Liver (tissue), 9 donors: ENCODE results near the gene PSTPIP1. TPM values are rescaled to one million over a fixed set of nuclear protein-coding genes. Genes with fewer than 3 reads are reported as not detected.

Experiments
- DNase-seq: peaks from one replicate; pipeline ENCODE4 v3.0.0-alpha.2; 2017; ENCODE audit warnings: low spot score
- H3K27ac ChIP-seq, 2 donors: one replicate each; pipeline ENCODE4 v1.7.0; 2013; ENCODE audit warnings: inconsistent platforms in 2 of 2, low read length in 2 of 2, control low read depth in 1 of 2, low read depth in 1 of 2, mild to moderate bottlenecking in 1 of 2
- H3K27me3 ChIP-seq, 4 donors: one replicate each; pipeline versions ENCODE4 v1.6.1 to v1.7.0; 2013; ENCODE audit warnings: low read length in 3 of 4, inconsistent platforms in 1 of 4, mild to moderate bottlenecking in 1 of 4, moderate library complexity in 1 of 4; ENCODE audit not compliant: control insufficient read depth in 4 of 4, insufficient read depth in 4 of 4
- H3K36me3 ChIP-seq, 4 donors: one replicate each; pipeline versions ENCODE4 v1.6.1 to v1.7.0; 2013; ENCODE audit warnings: low read length in 3 of 4, mild to moderate bottlenecking in 3 of 4, low read depth in 1 of 4, moderate library complexity in 1 of 4; ENCODE audit not compliant: control insufficient read depth in 4 of 4, insufficient read depth in 3 of 4
- H3K4me1 ChIP-seq, 4 donors: one replicate each; pipeline versions ENCODE4 v1.6.1 to v1.7.0; 2013; ENCODE audit warnings: low read length in 3 of 4, mild to moderate bottlenecking in 3 of 4, moderate library complexity in 1 of 4; ENCODE audit not compliant: control insufficient read depth in 4 of 4, insufficient read depth in 4 of 4
- H3K4me3 ChIP-seq, 3 donors: one replicate each; pipeline versions ENCODE4 v1.6.1 to v1.7.0; 2013; ENCODE audit warnings: low read length in 3 of 3, control low read depth in 1 of 3, low read depth in 1 of 3, mild to moderate bottlenecking in 1 of 3
- H3K9ac ChIP-seq, 2 donors: one replicate each; pipeline ENCODE4 v1.7.0; 2013; ENCODE audit warnings: low read length in 2 of 2, mild to moderate bottlenecking in 2 of 2, moderate library complexity in 2 of 2, control low read depth in 1 of 2, low read depth in 1 of 2
- H3K9me3 ChIP-seq, 4 donors: one replicate each; pipeline versions ENCODE4 v1.6.1 to v1.7.0; 2013; ENCODE audit warnings: low read length in 3 of 4; ENCODE audit not compliant: control insufficient read depth in 4 of 4
- CTCF ChIP-seq: fragments of 150-350 bp; IDR thresholded peaks from 2 replicates; pipeline ENCODE4 v1.5.1; 2017; ENCODE audit warnings: improper control_type of control experiment, low read depth, low read length; ENCODE audit not compliant: missing input control
- EGR1 ChIP-seq, 2 donors: IDR thresholded peaks; 2 replicates each; pipeline ENCODE4 v1.6.1; 2016 to 2018; ENCODE audit warnings: antibody characterized with exemption in 2 of 2, low read depth in 2 of 2
- FOXA1 ChIP-seq: IDR thresholded peaks from 2 replicates; pipeline ENCODE4 v1.6.1; 2016; ENCODE audit warnings: antibody characterized with exemption
- FOXA2 ChIP-seq: IDR thresholded peaks from 2 replicates; pipeline ENCODE4 v1.6.1; 2016; ENCODE audit warnings: antibody characterized with exemption
- GABPA ChIP-seq, 2 donors: IDR thresholded peaks in 1 of 2; conservative IDR thresholded peaks in 1 of 2; 2 replicates each; pipeline ENCODE4 v1.6.1; 2016; ENCODE audit warnings: antibody characterized with exemption in 2 of 2, mild to moderate bottlenecking in 1 of 2, moderate library complexity in 1 of 2
- HNF4A ChIP-seq, 2 donors: conservative IDR thresholded peaks; 2 replicates each; pipeline ENCODE4 v1.6.1; 2016; ENCODE audit warnings: antibody characterized with exemption in 2 of 2, mild to moderate bottlenecking in 2 of 2
- HNF4G ChIP-seq: IDR thresholded peaks from 2 replicates; pipeline ENCODE4 v1.6.1; 2016; ENCODE audit warnings: antibody characterized with exemption
- JUND ChIP-seq, 2 donors: IDR thresholded peaks; 2 replicates each; pipeline ENCODE4 v1.6.1; 2016; ENCODE audit warnings: antibody characterized with exemption in 2 of 2
- NR2F2 ChIP-seq: IDR thresholded peaks from 2 replicates; pipeline ENCODE4 v1.6.1; 2016; ENCODE audit warnings: antibody characterized with exemption
- RAD21 ChIP-seq, 2 donors: IDR thresholded peaks; 2 replicates each; pipeline ENCODE4 v1.6.1; 2016; ENCODE audit warnings: antibody characterized with exemption in 2 of 2, mild to moderate bottlenecking in 2 of 2
- REST ChIP-seq: IDR thresholded peaks from 2 replicates; pipeline ENCODE4 v1.6.1; 2016; ENCODE audit warnings: antibody characterized with exemption, mild to moderate bottlenecking
- RXRA ChIP-seq, 2 donors: IDR thresholded peaks; 2 replicates each; pipeline ENCODE4 v1.6.1; 2017 to 2018; ENCODE audit warnings: antibody characterized with exemption in 2 of 2, mild to moderate bottlenecking in 1 of 2
- TAF1 ChIP-seq: conservative IDR thresholded peaks from 2 replicates; pipeline ENCODE4 v1.6.1; 2016; ENCODE audit warnings: antibody characterized with exemption, mild to moderate bottlenecking
- YY1 ChIP-seq: IDR thresholded peaks from 2 replicates; pipeline ENCODE4 v1.6.1; 2016; ENCODE audit warnings: antibody characterized with exemption, mild to moderate bottlenecking
- ZBTB33 ChIP-seq: IDR thresholded peaks from 2 replicates; pipeline ENCODE4 v1.6.1; 2016; ENCODE audit warnings: antibody characterized with exemption
- WGBS: extraction: QIAGEN DNeasy Blood & Tissue Kit; methylation state at CpG from one replicate; pipeline ENCODE4 v1.1.7; 2013; 5-methylcytosine and 5-hydroxymethylcytosine counted together
- polyA plus RNA-seq, 2 donors: library from polyadenylated mRNA; stranded (reverse) in 1 of 2; unstranded in 1 of 2; fragments of 200-250 nt in 1 of 2; fragments of >200 nt in 1 of 2; fragmentation: Nextera tagmentation in 1 of 2; extraction: Ambion mirVana in 1 of 2; gene quantifications; one replicate each; pipeline versions ENCODE4 v1.2.1 to v1.2.3, GENCODE V29; 2013 to 2015
- total RNA-seq, 2 donors: library from RNA; depleted of rRNA; stranded (reverse); fragments of >200 nt; gene quantifications; one replicate each; pipeline ENCODE4 v1.2.3, GENCODE V29; 2014
- donor health status: healthy.
- donor health status: healthy.
- donor health status: healthy.
- donor health status: healthy.
- donor health status: healthy.

PSTPIP1 gene
- total and polyA plus RNA-seq, 4 donors = 1.1 to 4.6 (median 3.0) TPM

- no peaks in the 10 kb centered on the region for H3K36me3 ChIP-seq
- peaks cover 3 to 35% (median 17%) of the 10 kb centered on the region in 4 donors for H3K4me1 ChIP-seq
- 40% methylated on average over 13 of the region's 13 CpGs for WGBS
- TF ChIP-seq FOXA2 (no peak), HNF4A (conservative IDR thresholded peaks at IDR 0.05) (peak in 1 of 2 donors; percentile 11)
- peak overlapping the region; percentile 2 to 13 for H3K9ac ChIP-seq
- no peaks in the 10 kb centered on the region for H3K9me3 ChIP-seq
- peak overlapping the region; percentile 69 to 79 for H3K27ac ChIP-seq
- no peaks in the 10 kb centered on the region for H3K27me3 ChIP-seq
- H3K4me3 ChIP-seq = peak overlapping the region; percentile 87 to 94 (median 90)
- no peak for DNase-seq
Measured at GRCh38 chr15:77069521-77070121, 74.7 kb downstream of the PSTPIP1 start.

- WGBS = under 1% methylated on average over 18 of the region's 18 CpGs
- H3K27ac ChIP-seq = peak overlapping the region; percentile 69 to 79
- peaks cover 3 to 31% (median 17%) of the 10 kb centered on the region in 4 donors for H3K4me1 ChIP-seq
- peak overlapping the region; percentile 87 to 94 (median 90) for H3K4me3 ChIP-seq
- H3K9me3 ChIP-seq = no peaks in the 10 kb centered on the region
- H3K36me3 ChIP-seq = no peaks in the 10 kb centered on the region
- peak overlapping the region; percentile 2 to 13 for H3K9ac ChIP-seq
- H3K27me3 ChIP-seq = no peaks in the 10 kb centered on the region
- no peak for DNase-seq
- no peak for TF ChIP-seq GABPA (IDR thresholded peaks at IDR 0.05 in 1 of 2, conservative IDR thresholded peaks at IDR 0.05 in 1 of 2)
- no peak for TF ChIP-seq NR2F2
- no peak for TF ChIP-seq FOXA2
- TF ChIP-seq YY1 = no peak
- no peak for TF ChIP-seq HNF4A (conservative IDR thresholded peaks at IDR 0.05)
- TF ChIP-seq TAF1 = no peak
- no peak for TF ChIP-seq HNF4G
- TF ChIP-seq RXRA (IDR thresholded peaks at IDR 0.05) = no peak
- no peak for TF ChIP-seq FOXA1
- no peak for TF ChIP-seq RAD21 (IDR thresholded peaks at IDR 0.05)
- TF ChIP-seq EGR1 (IDR thresholded peaks at IDR 0.05; ENCODE audit: low read depth in 2 of 2) = no peak
- TF ChIP-seq CTCF = no peak
- no peak for TF ChIP-seq REST
- TF ChIP-seq ZBTB33 = no peak
- no peak for TF ChIP-seq JUND (IDR thresholded peaks at IDR 0.05)
Measured at GRCh38 chr15:77070180-77070494, 75.2 kb downstream of the PSTPIP1 start.
